ENCODE measurements around the gene GSTO2. TPM values are rescaled to one million over a fixed set of nuclear protein-coding genes. Genes with fewer than 3 reads are reported as not detected.

Gene GSTO2
- total and polyA plus RNA-seq, 2 of the 13 experiments (the other 11 are each of a cell fraction or from before 2014, with no cell fraction given), result 2.1 to 7.9 TPM

GRCh38 chr10:104288355-104288754 lies 19.4 kb downstream of the GSTO2 start (continued):
- TF ChIP-seq NFYC (CRISPR knock-in tag; IDR thresholded peaks at IDR 0.05) (peak; percentile 13; the same call in 1 of the 2 replicates), PHF8 (CRISPR knock-in tag; IDR thresholded peaks at IDR 0.05) (no peak), SP5 (CRISPR knock-in tag; IDR thresholded peaks at IDR 0.05; ENCODE audit: borderline replicate concordance, low read depth) (no peak), CHD2 (IDR thresholded peaks at IDR 0.05; ENCODE audit: low read depth, low read length) (no peak), ZNF260 (CRISPR knock-in tag; IDR thresholded peaks at IDR 0.05; ENCODE audit: borderline replicate concordance, low read depth) (no peak), HES4 (CRISPR knock-in tag; IDR thresholded peaks at IDR 0.05; ENCODE audit: borderline replicate concordance) (no peak), PRDM15 (CRISPR knock-in tag; IDR thresholded peaks at IDR 0.05) (no peak; the same call in 1 of the 2 replicates), ZNF780A (CRISPR knock-in tag; IDR thresholded peaks at IDR 0.05) (no peak), ZNF614 (CRISPR knock-in tag; IDR thresholded peaks at IDR 0.05; ENCODE audit: borderline replicate concordance) (no peak; the same call in 1 of the 2 replicates), FOXA3 (CRISPR knock-in tag; IDR thresholded peaks at IDR 0.05) (peak; percentile 98), TSC22D2 (CRISPR knock-in tag; IDR thresholded peaks at IDR 0.05; ENCODE audit: borderline replicate concordance) (no peak), ZBTB7B (CRISPR knock-in tag; IDR thresholded peaks at IDR 0.05) (0 out of 2 replicates have a peak, but pooled peaks have one; percentile 23), SRSF4 (IDR thresholded peaks at IDR 0.05; ENCODE audit: low read depth, low read length, poor library complexity, severe bottlenecking) (no peak), SAP130 (CRISPR knock-in tag; IDR thresholded peaks at IDR 0.05; ENCODE audit: low read depth) (peak; percentile 80)
- TF ChIP-seq, protein P1, sequence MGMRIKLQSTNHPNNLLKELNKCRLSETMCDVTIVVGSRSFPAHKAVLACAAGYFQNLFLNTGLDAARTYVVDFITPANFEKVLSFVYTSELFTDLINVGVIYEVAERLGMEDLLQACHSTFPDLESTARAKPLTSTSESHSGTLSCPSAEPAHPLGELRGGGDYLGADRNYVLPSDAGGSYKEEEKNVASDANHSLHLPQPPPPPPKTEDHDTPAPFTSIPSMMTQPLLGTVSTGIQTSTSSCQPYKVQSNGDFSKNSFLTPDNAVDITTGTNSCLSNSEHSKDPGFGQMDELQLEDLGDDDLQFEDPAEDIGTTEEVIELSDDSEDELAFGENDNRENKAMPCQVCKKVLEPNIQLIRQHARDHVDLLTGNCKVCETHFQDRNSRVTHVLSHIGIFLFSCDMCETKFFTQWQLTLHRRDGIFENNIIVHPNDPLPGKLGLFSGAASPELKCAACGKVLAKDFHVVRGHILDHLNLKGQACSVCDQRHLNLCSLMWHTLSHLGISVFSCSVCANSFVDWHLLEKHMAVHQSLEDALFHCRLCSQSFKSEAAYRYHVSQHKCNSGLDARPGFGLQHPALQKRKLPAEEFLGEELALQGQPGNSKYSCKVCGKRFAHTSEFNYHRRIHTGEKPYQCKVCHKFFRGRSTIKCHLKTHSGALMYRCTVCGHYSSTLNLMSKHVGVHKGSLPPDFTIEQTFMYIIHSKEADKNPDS (CRISPR knock-in tag; IDR thresholded peaks at IDR 0.05), result 0 out of 2 replicates have a peak, but pooled peaks have one; percentile 58
- TF ChIP-seq, protein P2, sequence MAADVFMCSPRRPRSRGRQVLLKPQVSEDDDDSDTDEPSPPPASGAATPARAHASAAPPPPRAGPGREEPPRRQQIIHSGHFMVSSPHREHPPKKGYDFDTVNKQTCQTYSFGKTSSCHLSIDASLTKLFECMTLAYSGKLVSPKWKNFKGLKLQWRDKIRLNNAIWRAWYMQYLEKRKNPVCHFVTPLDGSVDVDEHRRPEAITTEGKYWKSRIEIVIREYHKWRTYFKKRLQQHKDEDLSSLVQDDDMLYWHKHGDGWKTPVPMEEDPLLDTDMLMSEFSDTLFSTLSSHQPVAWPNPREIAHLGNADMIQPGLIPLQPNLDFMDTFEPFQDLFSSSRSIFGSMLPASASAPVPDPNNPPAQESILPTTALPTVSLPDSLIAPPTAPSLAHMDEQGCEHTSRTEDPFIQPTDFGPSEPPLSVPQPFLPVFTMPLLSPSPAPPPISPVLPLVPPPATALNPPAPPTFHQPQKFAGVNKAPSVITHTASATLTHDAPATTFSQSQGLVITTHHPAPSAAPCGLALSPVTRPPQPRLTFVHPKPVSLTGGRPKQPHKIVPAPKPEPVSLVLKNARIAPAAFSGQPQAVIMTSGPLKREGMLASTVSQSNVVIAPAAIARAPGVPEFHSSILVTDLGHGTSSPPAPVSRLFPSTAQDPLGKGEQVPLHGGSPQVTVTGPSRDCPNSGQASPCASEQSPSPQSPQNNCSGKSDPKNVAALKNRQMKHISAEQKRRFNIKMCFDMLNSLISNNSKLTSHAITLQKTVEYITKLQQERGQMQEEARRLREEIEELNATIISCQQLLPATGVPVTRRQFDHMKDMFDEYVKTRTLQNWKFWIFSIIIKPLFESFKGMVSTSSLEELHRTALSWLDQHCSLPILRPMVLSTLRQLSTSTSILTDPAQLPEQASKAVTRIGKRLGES (CRISPR knock-in tag; IDR thresholded peaks at IDR 0.05; ENCODE audit: borderline replicate concordance), result no peak
- TF ChIP-seq, protein P3, sequence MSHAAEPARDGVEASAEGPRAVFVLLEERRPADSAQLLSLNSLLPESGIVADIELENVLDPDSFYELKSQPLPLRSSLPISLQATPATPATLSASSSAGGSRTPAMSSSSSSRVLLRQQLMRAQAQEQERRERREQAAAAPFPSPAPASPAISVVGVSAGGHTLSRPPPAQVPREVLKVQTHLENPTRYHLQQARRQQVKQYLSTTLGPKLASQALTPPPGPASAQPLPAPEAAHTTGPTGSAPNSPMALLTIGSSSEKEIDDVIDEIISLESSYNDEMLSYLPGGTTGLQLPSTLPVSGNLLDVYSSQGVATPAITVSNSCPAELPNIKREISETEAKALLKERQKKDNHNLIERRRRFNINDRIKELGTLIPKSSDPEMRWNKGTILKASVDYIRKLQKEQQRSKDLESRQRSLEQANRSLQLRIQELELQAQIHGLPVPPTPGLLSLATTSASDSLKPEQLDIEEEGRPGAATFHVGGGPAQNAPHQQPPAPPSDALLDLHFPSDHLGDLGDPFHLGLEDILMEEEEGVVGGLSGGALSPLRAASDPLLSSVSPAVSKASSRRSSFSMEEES (CRISPR knock-in tag; IDR thresholded peaks at IDR 0.05), result peak; percentile 52

All from HepG2 (cell line).